SJCRH30 (cell line): ENCODE measurements around the gene SNCA. TPM values are rescaled to one million over a fixed set of nuclear protein-coding genes. Genes with fewer than 3 reads are reported as not detected.

ENCODE experiments used
- DNase-seq, 2 experiments: peaks; one replicate each; pipeline ENCODE4 v3.0.0-alpha.2; 2015 to 2020
- H3K27ac ChIP-seq: fragments of 250-450 bp; sonication (Bioruptor Pico); 2 replicates; pipeline ENCODE4 v1.5.1; 2020; ENCODE audit warnings: mild to moderate bottlenecking, moderate library complexity
- H3K27me3 ChIP-seq: fragments of 250-450 bp; sonication (Bioruptor Pico); 2 replicates; pipeline ENCODE4 v1.5.1; 2020; ENCODE audit warnings: mild to moderate bottlenecking, moderate library complexity
- H3K36me3 ChIP-seq: fragments of 250-450 bp; sonication (Bioruptor Pico); 2 replicates; pipeline ENCODE4 v1.5.1; 2020; ENCODE audit warnings: mild to moderate bottlenecking, moderate library complexity
- H3K4me1 ChIP-seq: fragments of 250-450 bp; sonication (Bioruptor Pico); 2 replicates; pipeline ENCODE4 v1.5.1; 2020; ENCODE audit warnings: mild to moderate bottlenecking, moderate library complexity
- H3K4me3 ChIP-seq: fragments of 250-450 bp; sonication (Bioruptor Pico); 2 replicates; pipeline ENCODE4 v1.5.1; 2020; ENCODE audit warnings: mild to moderate bottlenecking, moderate library complexity
- H3K9me3 ChIP-seq: fragments of 250-450 bp; sonication (Bioruptor Pico); replicated peaks from 2 replicates; pipeline ENCODE4 v1.5.1; 2020; ENCODE audit warnings: mild to moderate bottlenecking, moderate library complexity
- total RNA-seq: library from RNA; depleted of rRNA; stranded (reverse); fragments of >200 nt; shearing (Covaris generic); gene quantifications from 2 replicates; pipeline ENCODE4 v1.2.3, GENCODE V29; 2014

SNCA gene
- total RNA-seq, 1 experiment from 2014 or later, result 46.6 TPM

DNA sequence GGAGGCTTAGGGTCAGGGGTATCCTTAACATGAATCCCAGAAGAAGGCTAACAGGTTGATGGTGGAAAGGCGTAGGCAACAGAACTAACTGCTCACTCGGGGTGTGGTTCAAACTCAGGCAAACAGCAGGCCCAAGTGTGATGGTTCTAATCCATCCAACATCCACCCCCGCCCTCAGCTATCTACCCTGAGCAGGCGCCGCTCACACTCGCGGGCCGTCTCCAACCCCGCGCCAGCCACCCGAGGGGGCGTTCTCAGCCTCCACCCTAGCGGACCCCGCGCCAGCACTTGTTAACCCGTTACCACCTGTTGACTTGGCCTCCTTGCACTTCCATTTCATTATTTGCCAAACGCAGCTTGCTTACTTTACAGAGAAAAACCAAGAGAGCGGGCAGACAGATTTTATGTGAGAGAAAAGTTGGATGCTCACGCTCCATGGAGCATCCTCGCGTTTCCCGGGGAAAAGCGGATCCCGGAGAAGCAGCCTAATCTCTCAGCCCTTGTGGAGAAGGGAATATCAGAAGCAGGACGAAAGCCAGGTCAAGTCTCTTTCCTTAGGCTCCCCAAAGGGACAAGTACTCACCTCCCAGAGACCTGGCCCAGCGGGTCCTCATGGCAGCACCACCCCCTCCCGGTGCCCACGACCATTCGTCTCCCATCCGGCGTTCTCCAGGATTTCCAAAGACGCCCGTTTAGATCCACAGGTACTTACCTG, 773 bp downstream of the SNCA start:
- Histone ChIP-seq H3K27ac (peak overlapping the region; percentile 61; the same call in 1 of the 2 replicates), H3K4me3 (peak overlapping the region; percentile 89), H3K36me3 (peaks cover 8% of the 10 kb centered on the region), H3K9me3 (no peaks in the 10 kb centered on the region), H3K27me3 (no peaks in the 10 kb centered on the region), H3K4me1 (0 out of 2 replicates have a peak, but pooled peaks cover 6% of the 10 kb centered on the region)
- DNase-seq, result peak; percentile 31 to 51

- Histone ChIP-seq H3K4me1 (0 out of 2 replicates have a peak, but pooled peaks cover 6% of the 10 kb centered on the region), H3K4me3 (peak overlapping the region; percentile 89), H3K36me3 (peaks cover 9% of the 10 kb centered on the region), H3K27me3 (no peaks in the 10 kb centered on the region), H3K9me3 (no peaks in the 10 kb centered on the region), H3K27ac (no peak overlapping the region)
- DNase-seq, result no peak
Observed at GRCh38 chr4:89835413-89835812, 1.5 kb downstream of the SNCA start.

- DNase-seq, result no peak
- no peaks in the 10 kb centered on the region for H3K9me3 ChIP-seq
Observed at GRCh38 chr4:89834486-89835209, 2.3 kb downstream of the SNCA start.

DNA sequence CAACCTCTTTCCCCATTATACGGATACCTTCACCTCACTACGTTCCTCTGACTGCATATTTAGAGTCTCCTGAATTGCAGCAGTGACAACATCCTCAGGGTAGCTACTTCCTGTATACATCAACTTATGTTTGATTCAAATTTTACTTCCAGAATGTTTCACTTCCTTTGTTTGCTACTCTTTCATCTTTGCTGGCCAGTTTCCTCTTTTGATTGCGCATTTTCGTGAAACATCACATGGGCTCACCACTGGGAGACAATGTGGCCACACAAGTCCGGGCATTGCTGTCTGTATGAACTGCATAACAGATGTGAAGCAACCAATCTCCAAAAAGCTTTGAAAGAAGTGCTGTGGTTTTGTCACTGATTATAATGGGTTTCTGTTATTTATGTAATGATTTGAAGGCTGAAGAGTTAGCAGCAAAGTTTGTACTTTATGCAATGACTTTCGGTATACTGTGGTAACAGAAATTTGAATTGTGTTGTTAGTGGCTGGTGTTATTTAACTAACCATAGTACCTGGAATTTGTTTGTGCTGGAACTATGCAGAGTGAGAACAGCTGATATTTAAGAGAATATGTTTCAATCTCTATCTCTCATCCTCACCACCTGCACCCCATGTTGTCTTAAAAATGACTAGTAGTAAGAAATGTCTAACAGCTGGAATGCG, 7.4 kb downstream of the SNCA start:
- Histone ChIP-seq H3K9me3 (no peaks in the 10 kb centered on the region), H3K4me3 (no peak overlapping the region), H3K27ac (no peak overlapping the region), H3K36me3 (peaks cover 20% of the 10 kb centered on the region), H3K4me1 (no peaks in the 10 kb centered on the region; the same call in 1 of the 2 replicates), H3K27me3 (no peaks in the 10 kb centered on the region)
- peak in 1 of 2 experiments; percentile 12 for DNase-seq

More at GRCh38 chr4:89834486-89835209, 2.3 kb downstream of the SNCA start:
- no peak overlapping the region for H3K4me3 ChIP-seq
- H3K36me3 ChIP-seq, result peaks cover 10% of the 10 kb centered on the region
- H3K27ac ChIP-seq, result no peak overlapping the region
- no peaks in the 10 kb centered on the region for H3K27me3 ChIP-seq
- H3K4me1 ChIP-seq, result 0 out of 2 replicates have a peak, but pooled peaks cover 6% of the 10 kb centered on the region

GRCh38 chr4:89823416-89823815, 13.5 kb downstream of the SNCA start:
- Histone ChIP-seq H3K9me3 (no peaks in the 10 kb centered on the region; the same call in 1 of the 2 replicates), H3K27ac (no peak overlapping the region), H3K4me1 (no peaks in the 10 kb centered on the region), H3K27me3 (no peaks in the 10 kb centered on the region), H3K4me3 (no peak overlapping the region), H3K36me3 (peaks cover 25% of the 10 kb centered on the region; the same call in 1 of the 2 replicates)
- no peak for DNase-seq

- no peak for DNase-seq
- no peak overlapping the region for H3K27ac ChIP-seq
- no peaks in the 10 kb centered on the region for H3K27me3 ChIP-seq
- peaks cover 25% of the 10 kb centered on the region; the same call in 1 of the 2 replicates for H3K36me3 ChIP-seq
- H3K9me3 ChIP-seq, result no peaks in the 10 kb centered on the region; the same call in 1 of the 2 replicates
- no peaks in the 10 kb centered on the region for H3K4me1 ChIP-seq
- H3K4me3 ChIP-seq, result no peak overlapping the region
Observed at GRCh38 chr4:89821612-89822011, 15.3 kb downstream of the SNCA start.

DNA sequence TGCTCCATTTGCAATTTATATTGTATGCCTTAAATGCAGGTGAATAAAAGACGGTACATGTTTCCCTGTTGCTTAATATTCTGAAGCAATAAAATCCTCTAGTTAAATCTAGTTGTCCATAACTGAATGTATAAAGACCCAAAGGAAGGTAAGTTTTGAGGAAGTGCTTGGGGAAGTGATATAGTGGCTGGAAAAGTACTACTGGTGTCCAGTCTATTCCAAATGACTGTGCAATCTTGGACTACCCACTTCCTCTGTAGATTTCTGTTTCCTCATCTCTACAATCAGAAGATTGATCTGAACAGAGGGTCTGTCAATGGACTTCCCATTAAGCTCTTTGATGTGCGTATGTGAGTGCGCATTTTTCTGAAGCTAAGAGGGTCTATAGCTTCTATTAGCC, 17.0 kb downstream of the SNCA start:
- Histone ChIP-seq H3K4me1 (no peaks in the 10 kb centered on the region), H3K4me3 (no peak overlapping the region), H3K36me3 (peaks cover 27% of the 10 kb centered on the region; the same call in 1 of the 2 replicates), H3K27me3 (no peaks in the 10 kb centered on the region), H3K9me3 (no peaks in the 10 kb centered on the region; the same call in 1 of the 2 replicates), H3K27ac (no peak overlapping the region)
- no peak for DNase-seq

DNA sequence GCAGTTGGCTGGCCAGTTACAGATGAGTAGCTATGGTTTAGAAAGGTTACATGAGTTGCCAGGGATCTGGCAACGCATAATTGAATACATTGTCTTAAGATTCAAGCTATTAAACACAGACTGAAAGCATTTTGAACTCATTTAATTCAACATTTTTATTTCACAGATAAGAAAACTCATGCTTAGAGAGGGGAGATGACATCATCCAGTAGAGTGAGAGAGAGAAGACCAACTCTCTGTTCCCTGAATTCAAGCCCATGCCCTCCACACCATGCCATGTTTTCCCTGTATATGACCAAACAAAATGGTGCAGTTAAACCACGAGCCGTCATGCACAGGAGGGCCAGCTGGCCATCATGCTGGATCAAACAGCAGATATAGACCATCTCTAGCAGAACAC, 22.6 kb downstream of the SNCA start:
- DNase-seq, result no peak
- H3K27ac ChIP-seq, result no peak overlapping the region
- no peaks in the 10 kb centered on the region for H3K9me3 ChIP-seq
- no peaks in the 10 kb centered on the region for H3K4me1 ChIP-seq
- H3K27me3 ChIP-seq, result no peaks in the 10 kb centered on the region
- H3K36me3 ChIP-seq, result peaks cover 9% of the 10 kb centered on the region; the same call in 1 of the 2 replicates
- no peak overlapping the region for H3K4me3 ChIP-seq

DNA sequence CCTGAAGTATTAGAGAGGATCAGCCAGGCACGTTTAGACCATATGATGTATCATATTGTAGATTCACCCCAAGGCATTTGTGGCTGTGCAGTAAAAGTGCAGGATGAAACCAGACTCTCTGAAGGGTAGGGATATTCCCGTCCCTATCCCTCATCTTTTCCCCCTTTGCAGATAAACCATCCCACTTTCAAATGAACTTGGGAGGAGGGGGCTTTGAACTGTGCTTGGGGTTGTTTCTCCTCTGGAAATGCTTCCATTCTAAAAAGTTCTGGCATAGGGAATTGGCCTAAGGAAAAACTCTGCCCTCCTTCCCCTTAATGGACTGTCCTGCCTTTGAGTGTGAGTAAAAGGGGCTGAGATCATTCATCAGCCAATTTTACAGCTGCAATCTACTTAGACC, 23.8 kb downstream of the SNCA start:
- Histone ChIP-seq H3K9me3 (no peaks in the 10 kb centered on the region), H3K27me3 (no peaks in the 10 kb centered on the region), H3K4me1 (no peaks in the 10 kb centered on the region), H3K27ac (no peak overlapping the region), H3K36me3 (peaks cover 9% of the 10 kb centered on the region; the same call in 1 of the 2 replicates), H3K4me3 (no peak overlapping the region)
- no peak for DNase-seq

- H3K36me3 ChIP-seq, result no peaks in the 10 kb centered on the region
- no peak overlapping the region for H3K27ac ChIP-seq
- DNase-seq, result no peak
- H3K9me3 ChIP-seq, result no peaks in the 10 kb centered on the region
- no peaks in the 10 kb centered on the region for H3K27me3 ChIP-seq
- H3K4me3 ChIP-seq, result no peak overlapping the region
- H3K4me1 ChIP-seq, result no peaks in the 10 kb centered on the region
Observed at GRCh38 chr4:89807441-89808140, 29.4 kb downstream of the SNCA start.

DNA sequence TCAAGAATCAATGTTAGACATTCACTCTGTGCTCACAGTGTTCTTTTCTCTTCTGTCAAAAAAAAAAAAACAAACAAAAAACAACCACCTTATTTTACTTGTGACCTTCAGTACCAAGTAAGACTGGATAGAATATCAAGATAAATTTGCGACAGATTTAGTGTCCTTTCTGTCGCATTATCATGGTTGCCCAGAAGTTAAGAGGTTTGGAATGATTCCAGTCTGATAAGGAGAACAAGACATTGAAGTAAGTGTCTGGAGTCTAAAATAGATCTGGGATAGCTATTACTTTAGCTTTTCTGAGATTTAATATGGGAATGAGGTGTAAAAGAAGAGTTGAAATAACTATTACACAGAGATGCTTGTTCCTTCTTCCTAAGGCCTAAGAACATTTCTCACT, 31.7 kb downstream of the SNCA start:
- Histone ChIP-seq H3K4me3 (no peak overlapping the region), H3K27ac (no peak overlapping the region), H3K27me3 (no peaks in the 10 kb centered on the region), H3K36me3 (no peaks in the 10 kb centered on the region), H3K9me3 (no peaks in the 10 kb centered on the region), H3K4me1 (peaks cover 9% of the 10 kb centered on the region)
- DNase-seq, result no peak

DNA sequence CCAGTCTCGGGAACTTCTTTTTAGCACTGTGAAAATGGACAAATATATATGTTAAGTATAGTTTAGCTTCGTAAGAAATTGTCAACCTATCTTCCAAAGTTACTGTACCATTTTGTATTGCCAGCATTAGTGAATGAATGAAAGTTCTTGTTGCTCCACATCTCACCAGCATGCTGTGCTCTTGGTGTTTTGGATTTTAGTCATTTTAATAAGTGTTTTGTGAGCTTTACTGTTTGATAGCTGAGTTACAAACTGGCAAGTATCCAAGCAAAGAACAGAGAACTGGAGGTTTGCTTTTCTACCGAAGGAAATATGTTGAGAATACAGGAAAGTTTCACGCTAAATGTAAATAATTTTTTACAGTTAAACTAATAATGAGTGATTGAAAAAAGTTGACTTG, 33.0 kb downstream of the SNCA start:
- no peaks in the 10 kb centered on the region for H3K9me3 ChIP-seq
- H3K36me3 ChIP-seq, result no peaks in the 10 kb centered on the region; the same call in 1 of the 2 replicates
- no peaks in the 10 kb centered on the region for H3K27me3 ChIP-seq
- no peak overlapping the region for H3K4me3 ChIP-seq
- peaks cover 19% of the 10 kb centered on the region for H3K4me1 ChIP-seq
- no peak overlapping the region for H3K27ac ChIP-seq
- DNase-seq, result no peak

- Histone ChIP-seq H3K9me3 (no peaks in the 10 kb centered on the region), H3K4me3 (no peak overlapping the region), H3K27ac (no peak overlapping the region), H3K27me3 (no peaks in the 10 kb centered on the region), H3K36me3 (no peaks in the 10 kb centered on the region; the same call in 1 of the 2 replicates), H3K4me1 (peaks cover 19% of the 10 kb centered on the region)
- no peak for DNase-seq
Observed at GRCh38 chr4:89803036-89803435, 33.9 kb downstream of the SNCA start.

DNA sequence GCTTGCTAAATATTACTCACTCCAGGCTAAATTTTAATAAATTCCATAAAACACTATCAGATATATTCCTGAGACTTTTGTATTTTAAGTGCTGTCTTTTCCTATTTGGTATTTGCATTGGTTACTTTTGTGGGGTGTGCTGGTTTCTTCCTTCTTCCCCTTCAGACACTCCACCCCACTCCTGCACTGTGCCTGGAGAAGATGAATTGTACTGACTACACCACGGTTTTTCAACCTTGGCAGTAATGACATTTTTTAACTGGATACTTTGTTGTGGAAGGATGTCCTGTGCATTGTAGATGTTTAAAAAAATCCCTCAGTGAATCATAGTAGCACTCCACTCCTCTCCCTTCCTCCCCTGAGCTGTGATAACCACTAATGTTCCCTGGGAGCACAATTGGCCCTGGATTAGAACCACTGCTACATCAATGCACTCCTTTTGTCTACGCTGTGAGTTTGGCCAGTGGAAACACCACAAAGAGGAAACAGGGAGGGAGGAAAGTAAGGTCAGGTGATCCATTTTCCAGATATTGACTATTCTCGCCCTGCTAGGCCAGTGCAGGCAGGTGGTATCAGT, 36.3 kb downstream of the SNCA start:
- Histone ChIP-seq H3K9me3 (no peaks in the 10 kb centered on the region), H3K27ac (peak overlapping the region; percentile 54), H3K4me3 (no peak overlapping the region; the same call in 1 of the 2 replicates), H3K4me1 (peaks cover 19% of the 10 kb centered on the region), H3K36me3 (no peaks in the 10 kb centered on the region; the same call in 1 of the 2 replicates), H3K27me3 (no peaks in the 10 kb centered on the region)
- peak; percentile 32 to 62 for DNase-seq
